Ramos (cell line): Measurements from ENCODE around the gene NOP14.
"Not testable (repeated sequence)": the region's sequence is repeated elsewhere in the genome, so short reads cannot be mapped to it uniquely, and the experiment has no call there.

Experiments
- in situ Hi-C: fragments of 300-500 bp; cut with MboI; formaldehyde crosslinking; loops from one replicate; pipeline ENCODE4 v1.14.3; 2022; ENCODE audit warnings: low sequenced_read_pairs; ENCODE audit not compliant: unreplicated experiment

Gene NOP14

DNA sequence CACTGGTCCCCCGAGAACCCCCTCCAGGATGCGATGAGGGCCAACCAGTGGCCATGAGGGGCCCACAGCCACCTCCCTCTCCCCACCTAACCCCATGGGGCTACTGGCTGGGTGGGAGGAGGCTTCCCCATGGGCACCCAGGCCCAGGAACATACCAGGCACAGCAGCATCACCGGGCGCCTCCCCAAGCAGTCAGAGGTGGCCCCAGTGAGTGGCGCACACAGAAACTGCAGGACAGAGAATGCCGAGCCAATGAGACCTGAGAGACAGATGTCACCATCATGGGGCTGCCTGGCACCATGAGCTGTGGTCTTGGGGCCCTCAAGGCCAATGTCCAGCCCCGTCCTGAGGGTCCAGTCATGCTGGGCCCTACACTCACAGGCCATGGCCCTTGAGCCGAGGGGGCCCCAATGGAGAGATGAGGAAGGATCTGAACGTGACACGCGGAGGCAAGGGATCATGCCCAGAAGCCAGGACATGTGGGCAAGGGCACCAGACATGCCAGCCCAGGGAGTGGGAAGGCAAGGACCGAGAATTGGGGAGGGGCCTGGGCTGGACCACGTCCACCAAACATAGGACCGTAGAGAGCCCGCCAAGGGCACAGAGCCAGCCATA is 30.1 kb downstream of the NOP14 start:
- in situ Hi-C loops: no loop called here

DNA sequence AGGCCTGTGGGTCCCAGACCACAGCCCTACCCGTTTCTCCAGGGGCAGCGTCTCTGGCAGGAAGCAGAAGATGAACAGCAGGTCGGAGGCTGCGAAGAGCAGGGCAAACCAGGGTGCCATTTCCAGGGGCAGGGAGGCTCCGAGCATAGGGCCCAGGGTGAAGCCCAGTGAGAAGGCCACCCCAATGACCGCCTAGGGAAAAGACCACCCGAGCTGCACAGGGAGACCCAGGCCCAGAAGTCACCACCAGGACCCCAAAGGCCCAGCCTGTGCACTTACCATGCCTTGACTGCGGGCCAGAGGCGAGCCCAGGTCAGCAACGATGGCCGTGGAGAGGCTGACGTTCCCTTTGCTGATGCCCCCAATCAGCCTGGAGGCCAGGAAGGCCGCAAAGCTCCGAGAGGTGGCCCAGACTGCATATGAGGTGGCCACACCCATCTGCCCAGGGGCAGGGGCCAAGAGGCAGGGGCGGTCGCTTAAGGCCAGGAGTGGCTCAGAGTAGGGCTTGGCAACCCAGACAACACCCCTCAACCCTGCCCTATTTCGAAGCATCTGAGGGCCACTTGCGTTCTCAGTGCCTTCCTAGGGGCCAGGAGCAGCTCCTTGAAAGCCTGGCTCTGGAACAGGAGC is 30.8 kb downstream of the NOP14 start:
- in situ Hi-C loops: no loop called here

DNA sequence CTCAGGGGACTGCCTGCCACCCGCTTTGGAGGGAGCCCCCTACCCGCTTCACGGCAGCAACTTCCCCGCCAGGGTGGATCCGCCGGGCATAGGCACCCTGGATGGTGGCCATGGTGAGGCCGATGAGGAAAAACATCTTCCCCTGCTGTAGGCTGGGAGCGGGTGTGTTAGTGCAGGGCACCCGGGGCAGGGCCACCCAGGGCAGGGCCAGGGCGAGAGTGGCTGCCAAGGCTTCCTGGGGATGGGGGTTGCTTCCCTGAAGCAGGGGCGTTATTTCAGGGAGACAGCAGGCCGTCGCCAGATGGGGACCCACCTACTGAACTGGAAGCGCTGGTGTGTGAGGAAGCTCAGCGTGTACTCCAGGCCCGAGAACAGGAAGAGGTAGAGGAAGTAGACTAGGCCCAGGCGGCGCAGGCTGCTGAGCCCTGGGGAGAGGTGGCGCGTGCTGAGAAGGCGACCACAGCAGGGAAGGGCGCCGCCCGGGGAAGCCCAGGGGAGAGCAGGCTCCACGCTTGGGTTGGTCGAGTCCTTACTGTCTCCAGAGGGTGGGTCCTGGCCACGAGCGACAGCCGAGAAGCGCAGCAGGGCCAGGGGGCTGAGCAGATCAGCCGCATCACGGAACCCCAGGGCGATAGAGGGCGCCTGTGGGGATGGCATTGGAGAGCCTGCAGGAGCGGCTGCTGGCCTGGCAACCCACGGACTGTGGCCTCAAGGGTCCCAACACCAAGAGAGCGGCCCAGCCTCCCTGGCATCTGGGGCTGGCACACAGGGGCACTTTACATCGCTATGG is 31.5 kb downstream of the NOP14 start:
- in situ Hi-C loops: no loop called here

DNA sequence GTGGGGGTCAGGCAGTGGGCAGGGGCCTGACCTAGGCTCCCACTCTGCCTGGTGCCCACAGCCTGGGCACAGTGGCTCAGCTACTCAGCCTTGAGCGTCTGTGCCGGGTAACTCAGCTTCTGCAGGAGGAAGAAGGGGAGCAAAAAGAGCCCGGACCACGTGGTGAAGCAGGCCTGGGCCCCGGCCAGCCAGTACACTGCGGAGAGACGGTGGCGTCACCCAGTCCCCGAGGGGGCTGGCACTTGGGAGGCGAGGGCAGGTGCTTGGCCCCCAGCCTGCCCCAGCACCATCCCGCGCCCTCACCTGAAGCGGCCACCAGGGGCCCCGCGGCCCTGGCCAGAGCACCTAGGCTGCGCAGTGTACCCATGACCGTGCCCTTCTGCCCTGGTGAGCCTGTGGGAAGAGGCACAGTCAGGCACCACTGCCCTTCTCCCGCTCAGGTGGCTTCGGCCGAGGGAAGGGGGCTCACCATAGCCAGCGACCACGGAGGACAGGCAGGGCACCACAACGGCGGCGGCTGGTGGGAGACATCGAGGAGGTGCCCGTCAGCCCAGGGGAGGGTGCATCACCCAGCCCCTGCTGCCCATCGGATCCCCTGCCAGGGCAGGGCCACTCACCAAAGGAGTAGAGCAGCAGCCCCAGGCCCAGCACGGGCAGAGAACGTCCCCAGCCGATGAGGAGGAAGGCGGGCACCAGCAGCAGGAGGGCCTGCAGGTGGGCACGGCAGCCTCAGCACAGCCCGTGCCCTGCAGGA is 32.3 kb downstream of the NOP14 start:
- in situ Hi-C loops: no loop called here

DNA sequence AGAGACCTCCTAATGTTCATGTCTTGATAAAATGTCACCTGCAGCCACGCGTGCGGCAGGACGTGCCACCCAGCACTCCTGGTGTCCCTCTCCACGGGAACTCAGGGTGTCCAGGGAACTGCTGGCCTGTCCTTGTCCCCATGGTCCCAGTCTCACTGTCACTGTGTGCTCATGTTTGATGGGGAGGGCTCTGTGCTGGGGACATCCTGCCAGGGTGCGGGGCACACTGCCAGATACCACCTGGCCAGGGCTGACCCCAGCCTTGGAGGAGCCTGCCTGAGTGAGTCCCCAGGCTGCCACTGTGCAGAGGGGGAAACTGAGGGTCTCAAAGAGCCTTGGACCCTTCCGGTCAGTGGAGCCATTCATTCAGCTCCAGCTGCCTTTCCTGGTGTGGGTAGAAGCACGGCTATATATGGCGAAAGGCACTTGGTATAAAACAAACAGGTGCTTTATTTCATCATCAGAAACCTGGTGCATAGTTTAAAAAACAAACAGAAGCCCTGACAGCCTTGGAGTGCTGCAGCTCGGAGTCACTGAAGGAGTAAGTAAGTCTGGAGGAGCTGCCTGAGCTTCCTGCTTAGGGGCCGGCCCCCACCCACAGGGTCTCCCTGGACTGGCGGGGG is 33.0 kb downstream of the NOP14 start:
- in situ Hi-C loops: no loop called here

DNA sequence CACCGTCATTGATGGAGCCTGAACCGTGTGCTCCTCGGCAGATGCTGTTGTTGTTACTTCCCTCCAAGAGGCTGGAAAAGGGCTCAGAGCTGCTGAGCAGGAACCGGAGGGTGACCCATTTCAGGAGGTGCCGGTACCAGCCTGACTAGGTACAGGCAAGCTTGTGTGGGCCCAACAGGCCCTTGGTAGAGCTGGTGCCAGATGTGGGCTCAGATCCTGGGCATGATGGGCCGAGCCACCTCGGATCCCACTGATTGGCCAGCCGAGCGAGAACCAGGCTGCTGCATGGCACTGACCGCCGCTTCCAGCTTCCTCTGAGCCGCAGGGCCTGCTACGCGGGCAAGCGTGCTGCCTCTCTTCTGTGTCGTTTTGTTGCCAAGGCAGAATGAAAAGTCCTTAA is 33.7 kb downstream of the NOP14 start:
- in situ Hi-C loops: no loop called here

DNA sequence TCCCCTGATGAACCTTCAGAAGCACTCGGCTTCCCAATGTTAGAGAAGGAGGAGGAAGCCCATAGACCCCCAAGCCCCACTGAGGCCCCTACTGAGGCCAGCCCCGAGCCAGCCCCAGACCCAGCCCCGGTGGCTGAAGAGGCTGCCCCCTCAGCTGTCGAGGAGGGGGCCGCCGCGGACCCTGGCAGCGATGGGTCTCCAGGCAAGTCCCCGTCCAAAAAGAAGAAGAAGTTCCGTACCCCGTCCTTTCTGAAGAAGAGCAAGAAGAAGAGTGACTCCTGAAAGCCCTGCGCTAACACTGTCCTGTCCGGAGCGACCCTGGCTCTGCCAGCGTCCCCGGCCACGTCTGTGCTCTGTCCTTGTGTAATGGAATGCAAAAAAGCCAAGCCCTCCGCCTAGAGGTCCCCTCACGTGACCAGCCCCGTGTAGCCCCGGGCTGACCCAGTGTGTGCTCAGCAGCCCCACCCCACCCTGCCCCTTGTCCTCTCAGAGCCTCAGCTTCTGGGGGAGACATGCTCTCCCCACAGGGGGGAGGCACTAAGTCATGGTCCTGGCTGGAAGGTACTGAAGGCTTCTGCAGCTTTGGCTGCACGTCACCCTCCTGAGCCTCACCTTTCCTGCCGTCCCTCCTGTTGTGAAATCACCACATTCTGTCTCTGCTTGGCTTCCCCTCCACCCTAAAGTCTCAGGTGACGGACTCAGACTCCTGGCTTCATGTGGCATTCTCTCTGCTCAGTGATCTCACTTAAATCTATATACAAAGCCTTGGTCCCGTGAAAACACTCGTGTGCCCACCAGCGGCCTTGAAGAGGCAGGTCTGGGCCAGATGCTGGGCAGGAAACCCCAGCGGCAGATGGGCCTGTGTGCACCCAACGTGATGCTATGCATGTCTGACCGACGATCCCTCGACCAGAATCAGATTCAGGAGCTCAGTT is 34.7 kb downstream of the NOP14 start:
- in situ Hi-C loops: no loop called here

DNA sequence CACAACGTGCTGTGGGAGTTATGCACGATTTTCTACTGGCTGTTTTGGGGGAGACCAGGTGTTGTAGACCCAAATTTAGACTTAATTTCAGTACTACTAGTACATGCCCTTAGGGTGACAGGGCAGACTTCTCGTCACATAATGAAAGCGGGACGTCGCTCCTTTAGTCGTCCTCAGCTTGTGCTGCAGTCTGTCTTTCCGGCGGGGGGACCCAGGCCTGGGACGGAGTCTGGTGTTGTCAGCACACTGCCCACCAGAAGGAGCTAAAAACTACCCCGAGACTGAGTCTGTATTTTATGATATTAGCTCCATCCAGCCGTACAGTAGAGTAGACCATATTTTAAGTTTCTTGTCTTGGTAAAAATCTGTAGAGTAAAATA is 35.5 kb downstream of the NOP14 start:
- in situ Hi-C loops: no loop called here

DNA sequence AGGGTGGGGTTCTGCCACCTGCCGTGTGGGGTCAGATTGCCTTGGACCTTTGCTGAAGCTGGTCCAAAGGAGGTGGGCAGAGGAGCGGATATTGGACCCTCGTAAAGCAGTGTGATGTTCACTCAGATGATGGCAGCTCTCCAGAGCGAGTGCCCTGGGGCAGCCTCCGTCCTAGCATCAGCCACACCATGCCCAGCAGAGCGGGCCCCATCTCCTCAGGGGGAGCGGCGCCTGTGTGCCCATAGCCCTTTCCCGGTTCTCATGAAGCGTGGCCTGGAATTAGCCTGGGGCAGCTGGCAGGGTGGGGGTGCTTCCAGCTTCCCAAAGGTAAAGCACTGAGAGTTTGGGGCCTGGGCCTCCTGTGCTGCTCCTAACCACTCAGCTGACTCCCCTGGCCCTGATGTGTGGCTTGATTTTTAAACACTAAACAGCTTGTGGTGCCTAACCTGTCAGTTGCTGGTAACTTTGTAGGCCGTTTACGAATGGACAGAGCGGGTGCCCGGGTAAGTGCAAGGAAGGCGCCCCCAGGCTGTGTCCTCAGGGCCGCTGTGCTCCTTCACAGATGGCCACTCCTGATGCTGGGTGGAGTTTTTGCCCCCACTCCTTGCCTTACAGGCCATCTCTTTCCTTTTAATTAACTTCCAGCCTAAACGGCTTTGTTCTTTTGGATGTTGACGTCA is 36.0 kb downstream of the NOP14 start:
- in situ Hi-C loops: no loop called here

DNA sequence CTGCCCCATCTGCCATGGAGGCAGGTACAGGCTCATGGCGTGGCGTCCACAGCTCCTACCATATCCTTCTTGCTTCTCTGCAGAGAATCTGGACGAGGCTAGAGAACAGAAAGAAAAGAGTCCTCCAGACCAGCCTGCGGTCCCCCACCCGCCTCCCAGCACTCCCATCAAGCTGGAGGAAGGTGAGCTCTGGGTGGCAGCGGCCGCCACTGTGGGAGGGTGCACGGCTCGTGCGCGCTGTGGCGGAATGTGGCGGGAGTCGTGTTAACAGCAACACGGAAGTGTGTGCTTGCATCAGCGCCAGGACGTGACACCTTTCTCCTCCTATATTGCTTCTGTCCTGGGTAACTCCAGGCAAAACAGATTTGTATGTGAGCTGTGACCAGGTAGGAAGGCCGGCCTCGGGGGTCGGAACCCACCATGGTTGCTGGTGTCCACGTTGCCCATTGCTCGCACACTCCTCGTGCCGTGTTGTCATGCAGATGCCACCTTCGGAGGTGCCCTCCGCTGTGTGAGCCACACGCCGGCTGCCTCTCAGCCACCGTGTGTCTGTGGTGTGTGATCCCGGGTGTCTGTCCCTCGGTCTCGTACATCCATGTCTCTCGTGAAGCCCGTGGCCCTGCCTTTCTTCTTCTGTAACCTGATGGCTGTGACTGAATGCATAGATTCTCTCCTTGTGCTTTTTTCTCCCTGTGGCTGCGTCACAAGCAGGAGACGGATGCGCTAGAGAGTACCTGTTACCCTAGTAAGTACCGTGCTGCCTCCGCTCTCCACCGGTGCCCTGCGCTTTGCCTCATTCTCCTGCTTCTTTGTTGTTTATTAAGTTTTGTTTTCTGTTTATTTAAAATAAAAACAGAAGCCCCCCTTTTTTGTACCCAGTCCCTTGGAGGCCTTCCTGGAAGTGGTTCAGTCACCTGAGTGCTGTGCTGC is 37.0 kb downstream of the NOP14 start:
- in situ Hi-C loops: no loop called here

DNA sequence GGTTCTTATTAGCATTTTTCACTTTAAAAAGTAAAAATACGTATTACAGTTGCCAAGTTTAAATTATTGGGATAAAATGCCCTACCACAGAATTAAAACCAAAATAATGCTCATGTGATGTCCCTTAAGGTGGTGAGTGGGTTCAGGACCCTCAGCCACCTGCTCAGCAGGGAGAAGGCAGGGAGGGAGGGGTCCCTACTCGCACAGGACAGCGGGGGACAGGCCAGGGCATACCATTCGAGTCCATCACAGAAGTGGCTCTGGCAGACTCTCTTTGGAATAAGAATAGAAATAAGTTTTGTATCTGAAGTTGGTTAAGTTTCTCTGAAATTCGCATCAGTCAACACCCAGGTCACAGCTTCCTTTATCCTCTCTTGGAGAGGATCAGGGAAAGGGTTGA is 37.7 kb downstream of the NOP14 start:
- in situ Hi-C loops: no loop called here

DNA sequence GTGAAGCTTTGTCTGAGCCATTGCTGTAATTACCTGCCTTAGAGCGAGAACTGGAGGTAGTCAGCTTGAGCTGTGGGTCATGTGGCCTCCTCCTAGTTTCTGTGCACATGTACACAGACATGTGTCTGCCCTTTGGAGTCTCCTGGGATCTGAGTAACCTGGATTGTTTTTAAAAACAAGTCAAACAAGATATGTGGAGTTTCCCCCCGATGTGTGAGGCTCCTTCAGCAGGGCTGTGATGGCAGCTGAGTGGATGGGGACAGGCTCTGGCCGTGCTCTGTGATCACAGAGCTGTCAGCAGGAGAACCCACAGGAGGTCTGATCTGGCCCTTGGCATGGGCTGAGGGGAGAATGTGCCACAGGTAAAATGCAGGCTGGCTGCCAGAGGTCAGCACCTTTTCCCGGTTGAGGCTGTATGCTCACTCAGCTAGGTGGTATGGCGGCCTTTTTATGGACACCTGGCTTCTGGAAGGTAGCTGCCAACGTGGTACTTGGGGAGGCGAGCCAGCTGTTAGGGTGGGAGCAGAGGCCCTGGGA is 38.4 kb downstream of the NOP14 start:
- in situ Hi-C loops: no loop called here

DNA sequence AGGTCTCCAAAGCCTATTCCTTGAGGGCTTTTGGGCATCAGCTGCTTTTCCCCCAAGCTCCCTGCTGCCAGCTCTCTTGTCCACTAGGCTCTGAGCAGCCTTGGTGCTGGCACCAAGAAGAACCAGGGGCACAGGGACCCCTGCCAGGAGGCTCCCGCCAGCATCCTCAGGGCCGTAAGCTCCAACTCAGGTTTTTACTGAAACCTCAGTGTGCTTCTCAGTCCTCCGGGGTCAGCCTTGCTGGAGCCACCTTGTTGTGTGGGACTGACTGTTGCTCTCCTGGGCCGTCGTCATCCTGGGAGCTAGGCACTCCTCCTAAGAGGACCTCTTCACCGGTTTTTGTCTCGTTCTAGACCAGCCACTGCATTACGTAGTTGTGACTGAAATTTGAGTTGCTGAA is 38.9 kb downstream of the NOP14 start:
- in situ Hi-C loops: no loop called here

DNA sequence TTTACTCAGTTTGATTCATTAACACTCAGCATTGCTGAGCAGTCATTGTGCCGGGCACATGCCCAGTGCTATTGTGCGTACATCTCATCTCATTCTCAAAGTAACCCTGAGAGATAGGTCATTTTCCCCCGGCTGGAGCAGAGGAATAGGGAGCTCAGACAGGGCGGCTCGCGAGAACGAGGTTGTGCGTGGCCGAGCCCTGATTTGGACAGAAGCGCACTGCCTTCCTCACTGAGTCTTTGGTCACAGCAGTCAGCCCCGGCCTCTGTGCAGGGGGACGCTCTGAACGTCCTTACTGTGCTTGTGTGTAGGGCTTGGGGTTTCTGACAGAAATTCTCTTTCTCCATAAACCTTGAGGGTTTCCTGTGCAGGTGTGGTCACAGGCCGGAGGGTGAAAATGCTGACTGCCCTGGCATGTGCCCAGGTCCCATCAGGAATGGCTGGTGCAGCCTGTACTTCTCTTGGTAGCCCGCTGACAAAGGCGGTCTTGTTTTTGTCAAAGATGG is 39.5 kb downstream of the NOP14 start:
- in situ Hi-C loops: no loop called here

DNA sequence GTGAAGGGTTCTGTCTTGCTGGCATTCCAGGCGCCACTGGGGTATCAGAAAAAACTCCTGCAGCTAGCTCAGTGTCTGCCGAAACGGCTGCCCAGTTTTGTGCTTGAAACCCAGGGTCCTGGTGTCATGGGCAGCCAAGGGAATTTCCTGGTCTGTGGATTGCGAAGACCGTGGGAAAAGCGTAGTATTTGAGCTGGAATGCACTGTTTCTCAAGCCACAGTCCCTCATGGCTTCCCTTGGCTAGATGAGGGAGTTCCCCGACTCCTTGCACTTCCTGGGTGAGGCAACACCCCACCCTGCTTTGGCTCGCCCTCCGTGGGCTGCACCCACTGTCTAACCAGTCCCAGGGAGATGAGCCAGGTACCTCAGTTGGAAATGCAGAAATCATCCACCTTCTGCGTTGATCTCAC is 40.1 kb downstream of the NOP14 start:
- in situ Hi-C loops: no loop called here

DNA sequence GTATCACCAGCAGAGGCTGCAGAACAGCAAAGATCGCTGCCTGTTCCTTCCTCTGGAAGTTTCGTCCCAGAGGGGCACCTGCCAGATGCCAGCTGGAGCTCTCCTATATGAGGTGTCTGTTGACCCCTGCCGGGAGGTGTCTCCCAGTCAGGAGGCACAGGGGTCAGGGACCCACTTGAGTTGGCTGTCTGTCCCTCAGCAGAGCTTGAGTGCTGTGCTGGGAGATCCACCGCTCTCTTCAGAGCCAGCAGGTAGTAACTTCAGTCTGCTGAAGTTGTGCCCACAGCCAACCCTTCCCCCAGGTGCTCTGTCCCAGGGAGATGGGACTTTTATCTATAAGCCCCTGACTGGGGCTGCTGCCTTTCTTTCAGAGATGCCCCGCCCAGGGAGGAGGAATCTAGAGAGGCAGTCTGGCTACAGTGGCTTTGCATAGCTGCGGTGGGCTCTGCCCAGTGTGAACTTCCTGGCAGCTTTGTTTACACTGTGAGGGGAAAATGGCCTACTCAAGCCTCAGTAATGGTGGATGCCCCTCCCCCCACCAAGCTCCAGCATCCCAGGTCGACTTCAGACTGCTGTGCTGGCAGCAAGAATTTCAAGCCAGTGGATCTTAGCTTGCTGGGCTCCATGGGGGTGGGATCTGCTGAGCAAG is 40.6 kb downstream of the NOP14 start:
- in situ Hi-C loops: not testable (repeated sequence)

DNA sequence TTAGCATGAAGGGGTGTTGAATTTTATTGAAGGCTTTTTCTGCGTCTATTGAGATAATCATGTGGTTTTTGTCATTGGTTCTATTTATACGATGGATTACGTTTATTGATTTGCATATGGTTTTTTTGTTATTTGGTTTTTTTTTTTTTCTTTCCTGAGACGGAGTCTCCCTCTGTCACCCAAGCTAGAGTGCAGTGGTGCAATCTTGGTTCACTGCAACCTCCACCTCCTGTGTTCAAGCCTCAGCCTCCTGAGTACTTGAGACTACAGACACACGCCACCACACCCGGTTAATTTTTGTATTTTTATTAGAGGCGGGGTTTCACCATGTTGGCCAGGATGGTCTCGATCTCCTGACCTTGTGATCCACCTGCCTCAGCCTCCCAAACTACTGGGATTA is 44.5 kb downstream of the NOP14 start:
- in situ Hi-C loops: not testable (repeated sequence)
